Measurements from ENCODE around the gene LSM8.
"Not testable (repeated sequence)": the region's sequence is repeated elsewhere in the genome, so short reads cannot be mapped to it uniquely, and the experiment has no call there.

LSM8 gene

GRCh38 chr7:118183786-118184564, at the start of gene LSM8:
Gene LSM8, plus strand, starts transcription at chr7:118184164. Its CDS starts 60 bp downstream, at chr7:118184224.
- peak; percentile 97 for DNase-seq (ENCODE audit: low spot score)

GRCh38 chr7:118134420-118134819, 49.5 kb upstream of the LSM8 start:
- not testable (repeated sequence) for DNase-seq (ENCODE audit: low spot score)

- DNase-seq (ENCODE audit: low spot score), result no peak
Measured at GRCh38 chr7:118140468-118140867, 43.5 kb upstream of the LSM8 start.

GRCh38 chr7:118142012-118142411, 42.0 kb upstream of the LSM8 start:
- no peak for DNase-seq (ENCODE audit: low spot score)

GRCh38 chr7:118148930-118149329, 35.0 kb upstream of the LSM8 start:
- DNase-seq (ENCODE audit: low spot score), result no peak

GRCh38 chr7:118149394-118149793, 34.6 kb upstream of the LSM8 start:
- no peak for DNase-seq (ENCODE audit: low spot score)

- DNase-seq (ENCODE audit: low spot score), result no peak
Measured at GRCh38 chr7:118151671-118152070, 32.3 kb upstream of the LSM8 start.

GRCh38 chr7:118152149-118152548, 31.8 kb upstream of the LSM8 start:
- DNase-seq (ENCODE audit: low spot score), result no peak

GRCh38 chr7:118152654-118153053, 31.3 kb upstream of the LSM8 start:
- no peak for DNase-seq (ENCODE audit: low spot score)

- peak; percentile 44 for DNase-seq (ENCODE audit: low spot score)
Measured at GRCh38 chr7:118153551-118154177, 30.3 kb upstream of the LSM8 start.

- no peak for DNase-seq (ENCODE audit: low spot score)
Measured at GRCh38 chr7:118158766-118159165, 25.2 kb upstream of the LSM8 start.

GRCh38 chr7:118169146-118169545, 14.8 kb upstream of the LSM8 start:
- no peak for DNase-seq (ENCODE audit: low spot score)

GRCh38 chr7:118175740-118176139, 8.2 kb upstream of the LSM8 start:
- DNase-seq (ENCODE audit: low spot score), result no peak

GRCh38 chr7:118179191-118179590, 4.8 kb upstream of the LSM8 start:
- DNase-seq (ENCODE audit: low spot score), result no peak

- no peak for DNase-seq (ENCODE audit: low spot score)
Measured at GRCh38 chr7:118182593-118183427, 1.2 kb upstream of the LSM8 start.

- no peak for DNase-seq (ENCODE audit: low spot score)
Measured at GRCh38 chr7:118183428-118183785, 557 bp upstream of the LSM8 start.

GRCh38 chr7:118184565-118184940, 589 bp downstream of the LSM8 start:
- peak; percentile 21 for DNase-seq (ENCODE audit: low spot score)

GRCh38 chr7:118185163-118185860, 1.3 kb downstream of the LSM8 start:
- no peak for DNase-seq (ENCODE audit: low spot score)

GRCh38 chr7:118186501-118186900, 2.5 kb downstream of the LSM8 start:
- DNase-seq (ENCODE audit: low spot score), result peak; percentile 12

- no peak for DNase-seq (ENCODE audit: low spot score)
Measured at GRCh38 chr7:118194571-118194970, 10.6 kb downstream of the LSM8 start.

- peak; percentile 77 for DNase-seq (ENCODE audit: low spot score)
Measured at GRCh38 chr7:118195837-118196474, 12.0 kb downstream of the LSM8 start.

GRCh38 chr7:118202061-118202460, 18.1 kb downstream of the LSM8 start:
- DNase-seq (ENCODE audit: low spot score), result no peak
